Keratinocyte (primary cell): ENCODE measurements around the gene ABCD3. TPM values are rescaled to one million over a fixed set of nuclear protein-coding genes. Genes with fewer than 3 reads are reported as not detected.

Experiments used
- DNase-seq: peaks from one replicate; pipeline ENCODE4 v3.0.0-alpha.2; 2011; ENCODE audit warnings: low read depth, missing footprints, low spot score
- FAIRE-seq: peaks from 2 replicates; lab custom pipeline; 2011; peaks lifted over from hg19 to GRCh38; lab: Jason Lieb, UNC
- H2AFZ ChIP-seq: 2 replicates; pipeline ENCODE4 v1.6.0; 2012; ENCODE audit warnings: low read length, control low read depth, inconsistent platforms; ENCODE audit not compliant: control insufficient read depth
- H3K27ac ChIP-seq: 2 replicates; pipeline ENCODE4 v1.5.1; 2011; ENCODE audit warnings: low read length; ENCODE audit not compliant: control insufficient read depth, insufficient read depth
- H3K27me3 ChIP-seq: 3 replicates; pipeline ENCODE4 v1.6.0; 2011; ENCODE audit warnings: low read length; ENCODE audit not compliant: control insufficient read depth, insufficient read depth; ENCODE audit errors: extremely low read depth
- H3K36me3 ChIP-seq, 2 experiments: 2 replicates in 1 of 2; 3 replicates in 1 of 2; pipeline ENCODE4 v1.5.1; 2011; ENCODE audit warnings: low read length in 2 of 2, mild to moderate bottlenecking in 1 of 2; ENCODE audit not compliant: control insufficient read depth in 2 of 2, insufficient read depth in 2 of 2; ENCODE audit errors: extremely low read depth in 1 of 2
- H3K4me1 ChIP-seq: 3 replicates; pipeline ENCODE4 v1.5.1; 2011; ENCODE audit warnings: low read length; ENCODE audit not compliant: control insufficient read depth, insufficient read depth; ENCODE audit errors: extremely low read depth
- H3K4me2 ChIP-seq: 3 replicates; pipeline ENCODE4 v1.6.0; 2011; ENCODE audit warnings: low read depth, low read length; ENCODE audit not compliant: control insufficient read depth, insufficient read depth; ENCODE audit errors: extremely low read depth
- H3K4me3 ChIP-seq, 3 experiments: fragments of 200-600 bp in 1 of 3; sonication (generic) in 1 of 3; 2 replicates in 2 of 3; 3 replicates in 1 of 3; pipeline ENCODE4 v1.5.1; 2011 to 2016; ENCODE audit warnings: low read length in 3 of 3, mild to moderate bottlenecking in 3 of 3, control low read depth in 2 of 3, inconsistent platforms in 1 of 3, low read depth in 1 of 3, mixed read lengths in 1 of 3, mixed run types in 1 of 3, moderate library complexity in 1 of 3; ENCODE audit not compliant: control insufficient read depth in 2 of 3, insufficient read depth in 2 of 3; ENCODE audit errors: extremely low read depth in 1 of 3
- H3K79me2 ChIP-seq: 2 replicates; pipeline ENCODE4 v1.6.0; 2012; ENCODE audit warnings: low read length; ENCODE audit not compliant: control insufficient read depth, insufficient read depth
- H3K9ac ChIP-seq: 3 replicates; pipeline ENCODE4 v1.6.0; 2011; ENCODE audit warnings: low read length; ENCODE audit not compliant: control insufficient read depth, insufficient read depth; ENCODE audit errors: extremely low read depth
- H3K9me1 ChIP-seq: 3 replicates; pipeline ENCODE4 v1.6.0; 2011; ENCODE audit warnings: low read length; ENCODE audit not compliant: control insufficient read depth, insufficient read depth; ENCODE audit errors: extremely low read depth
- H3K9me3 ChIP-seq: 2 replicates; pipeline ENCODE4 v1.5.1; 2012; ENCODE audit warnings: low read depth, low read length; ENCODE audit not compliant: control insufficient read depth
- H4K20me1 ChIP-seq: 3 replicates; pipeline ENCODE4 v1.6.0; 2011; ENCODE audit warnings: low read length; ENCODE audit not compliant: control insufficient read depth, insufficient read depth; ENCODE audit errors: extremely low read depth
- CTCF ChIP-seq, 3 experiments: IDR thresholded peaks in 1 of 3; conservative IDR thresholded peaks in 1 of 3; optimal IDR thresholded peaks in 1 of 3; 2 replicates in 2 of 3; 3 replicates in 1 of 3; pipeline versions ENCODE3 to v1.5.1; 2011; ENCODE audit warnings: low read length in 3 of 3, mild to moderate bottlenecking in 3 of 3, moderate library complexity in 2 of 3, control low read depth in 1 of 3, inconsistent platforms in 1 of 3; ENCODE audit not compliant: insufficient read depth in 2 of 3; ENCODE audit errors: extremely low read depth in 1 of 3
- EZH2 ChIP-seq: IDR thresholded peaks from one replicate; pipeline ENCODE4 v1.6.1; 2012; ENCODE audit warnings: inconsistent platforms, mild to moderate bottlenecking, low read length, moderate library complexity
- dilution Hi-C: fragments of 300-500 bp; cut with MboI; formaldehyde crosslinking; loops from one replicate; pipeline ENCODE4 v1.7.0; 2020; ENCODE audit warnings: low sequenced_read_pairs; ENCODE audit not compliant: extremely low pct_ligation_motif_present
- polyA plus RNA-seq, 5 experiments: library from polyadenylated mRNA; depleted of rRNA in 3 of 5; stranded (reverse) in 3 of 5; stranded (forward) in 1 of 5; unstranded in 1 of 5; fragments of >200 nt; gene quantifications; 1 replicate in 1 of 5; 2 replicates in 3 of 5; 3 replicates in 1 of 5; pipeline versions ENCODE4 v1.2.1 to v1.2.3, GENCODE V29; 2011 to 2012; ENCODE audit warnings: missing spikeins in 2 of 5, low read depth in 1 of 5, low replicate concordance in 1 of 5

Gene ABCD3
- polyA plus RNA-seq, 1 donor (not counting 4 experiments of a cell fraction or from before 2014, with no cell fraction given) = 34.9 TPM

- H3K9me3 ChIP-seq = no peaks in the 10 kb centered on the region
- FAIRE-seq (no peak), DNase-seq (no peak)
- H3K27me3 ChIP-seq = no peaks in the 10 kb centered on the region
- dilution Hi-C loops = no loop called here
- peaks cover 64% of the 10 kb centered on the region for H3K79me2 ChIP-seq
- H3K4me1 ChIP-seq = peaks cover 33% of the 10 kb centered on the region
- H3K9ac ChIP-seq = peak overlapping the region; percentile 89
- H4K20me1 ChIP-seq = peaks cover 26% of the 10 kb centered on the region
- H3K4me3 ChIP-seq = peak overlapping the region; percentile 73 to 83 (median 82)
- H3K27ac ChIP-seq = peak overlapping the region; percentile 89
- no peak for TF ChIP-seq EZH2
- TF ChIP-seq CTCF (optimal IDR thresholded peaks at IDR 0.05 in 1 of 3, IDR thresholded peaks at IDR 0.05 in 1 of 3, conservative IDR thresholded peaks at IDR 0.05 in 1 of 3; ENCODE audit: extremely low read depth in 1 of 3, insufficient read depth in 2 of 3, low read length in 3 of 3) = no peak
- H3K9me1 ChIP-seq = no peaks in the 10 kb centered on the region
- H3K36me3 ChIP-seq = peaks cover 24 to 30% of the 10 kb centered on the region in 2 experiments
- H2AFZ ChIP-seq = no peak overlapping the region
- H3K4me2 ChIP-seq = peak overlapping the region; percentile 78
These were observed 124.1 kb downstream of the ABCD3 start for GRCh38 chr1:94542088-94542870.

GRCh38 chr1:94543001-94543400 lies 124.8 kb downstream of the ABCD3 start:
- Histone ChIP-seq H3K27ac (peak overlapping the region; percentile 89), H3K4me2 (peak overlapping the region; percentile 78), H4K20me1 (peaks cover 21% of the 10 kb centered on the region), H3K4me3 (peak overlapping the region; percentile 73 to 83 (median 82)), H3K4me1 (peaks cover 33% of the 10 kb centered on the region), H3K9me3 (no peaks in the 10 kb centered on the region), H3K9ac (peak overlapping the region; percentile 89), H2AFZ (no peak overlapping the region), H3K9me1 (no peaks in the 10 kb centered on the region), H3K79me2 (peaks cover 59% of the 10 kb centered on the region), H3K36me3 (peaks cover 21 to 25% of the 10 kb centered on the region in 2 experiments), H3K27me3 (no peaks in the 10 kb centered on the region)
- FAIRE-seq (peak; percentile 39), DNase-seq (no peak)
- dilution Hi-C loops = no loop called here
- TF ChIP-seq CTCF (optimal IDR thresholded peaks at IDR 0.05 in 1 of 3, IDR thresholded peaks at IDR 0.05 in 1 of 3, conservative IDR thresholded peaks at IDR 0.05 in 1 of 3; ENCODE audit: extremely low read depth in 1 of 3, insufficient read depth in 2 of 3, low read length in 3 of 3) = no peak
- no peak for TF ChIP-seq EZH2
